HG03139 (cell line): Measurements from ENCODE around the gene SFXN5.
"Not testable (repeated sequence)": the region's sequence is repeated elsewhere in the genome, so short reads cannot be mapped to it uniquely, and the experiment has no call there.

Experiments used
- ATAC-seq: cut with Tn5 transposase; IDR thresholded peaks from one replicate; pipeline ENCODE4 v1.9.1; 2021; ENCODE audit not compliant: unreplicated experiment

Gene SFXN5

DNA sequence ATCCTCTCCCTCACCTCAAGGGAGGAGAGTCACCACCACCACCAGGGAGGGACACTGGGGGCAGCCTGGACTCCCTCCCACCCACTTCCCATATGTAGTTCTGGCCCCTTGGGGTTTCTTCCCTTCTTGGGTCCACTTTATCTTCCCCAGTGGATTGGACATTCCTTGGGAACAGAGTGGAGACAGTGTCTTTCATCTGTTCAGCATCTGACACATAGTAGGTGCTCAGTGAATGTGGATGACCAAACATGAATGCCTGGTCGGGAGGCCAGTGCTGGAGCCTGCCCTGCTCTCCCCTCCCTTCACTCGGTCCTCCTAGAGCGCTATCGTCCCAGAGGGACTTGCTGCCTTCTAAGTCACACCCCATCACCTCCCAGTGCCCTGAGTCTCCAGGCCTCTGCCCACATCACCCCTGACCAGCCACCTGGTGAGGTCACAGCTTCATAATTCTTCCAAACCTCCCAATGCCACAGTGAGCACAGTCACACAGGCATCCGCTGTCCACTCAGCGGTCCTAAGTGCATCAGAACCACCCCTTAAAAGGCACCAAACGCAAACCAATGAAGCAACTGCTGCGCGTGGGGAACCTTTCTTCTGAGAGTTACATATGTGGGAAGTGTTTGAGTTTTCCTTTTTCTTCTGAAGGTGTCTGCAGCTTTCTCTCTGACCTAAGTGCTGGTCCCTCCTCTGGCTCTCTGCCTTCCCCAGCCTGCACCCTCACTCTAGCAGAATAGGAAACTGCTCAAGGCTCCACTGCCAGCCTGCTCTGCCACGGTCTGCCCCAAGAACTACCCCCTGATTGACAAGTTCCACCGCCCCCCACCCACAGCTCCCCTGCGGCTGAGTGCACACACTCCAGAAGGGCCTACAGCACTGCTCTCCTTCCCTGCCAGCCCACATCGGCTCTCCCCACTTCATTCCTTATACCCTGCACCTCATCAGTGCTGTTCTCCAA lies 7.2 kb upstream of the SFXN5 start:
- no peak for ATAC-seq

- ATAC-seq = no peak
These were observed 5.9 kb upstream of the SFXN5 start for GRCh38 chr2:73077424-73077795.

DNA sequence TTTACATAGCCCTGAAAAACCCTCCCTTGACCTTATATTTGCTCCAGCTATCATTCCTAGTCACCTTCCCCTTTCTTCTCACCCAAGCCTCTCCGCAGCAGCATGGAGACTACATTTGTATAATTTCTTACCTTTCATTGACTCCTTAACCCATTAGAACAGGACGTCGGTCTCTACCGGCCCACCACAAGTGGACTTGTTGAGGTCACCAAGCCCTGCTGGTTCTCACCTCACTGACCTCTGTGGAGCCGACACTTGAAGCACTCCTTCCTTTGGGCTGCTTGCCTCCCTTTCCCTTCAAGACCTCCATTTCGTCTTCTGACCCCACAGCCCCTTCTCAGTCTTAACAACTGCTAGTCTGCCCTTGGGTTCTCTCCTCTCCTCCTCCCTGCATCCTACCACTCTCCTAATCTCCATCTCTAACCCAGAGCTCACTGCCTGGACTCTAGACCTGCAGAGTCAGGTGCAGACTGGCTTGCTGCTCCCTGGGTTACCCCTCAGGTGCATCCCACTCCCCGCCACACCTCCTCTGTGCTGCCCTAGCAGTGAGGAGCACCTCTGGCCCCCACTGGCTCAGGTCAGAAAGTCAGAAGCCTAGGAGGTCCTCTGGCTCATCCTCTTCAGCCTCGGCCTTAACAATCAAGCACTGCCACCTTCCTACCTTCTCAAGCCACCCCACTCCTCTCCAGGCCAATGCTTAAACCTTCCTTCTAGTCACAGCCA lies 5.3 kb upstream of the SFXN5 start:
- ATAC-seq = no peak

DNA sequence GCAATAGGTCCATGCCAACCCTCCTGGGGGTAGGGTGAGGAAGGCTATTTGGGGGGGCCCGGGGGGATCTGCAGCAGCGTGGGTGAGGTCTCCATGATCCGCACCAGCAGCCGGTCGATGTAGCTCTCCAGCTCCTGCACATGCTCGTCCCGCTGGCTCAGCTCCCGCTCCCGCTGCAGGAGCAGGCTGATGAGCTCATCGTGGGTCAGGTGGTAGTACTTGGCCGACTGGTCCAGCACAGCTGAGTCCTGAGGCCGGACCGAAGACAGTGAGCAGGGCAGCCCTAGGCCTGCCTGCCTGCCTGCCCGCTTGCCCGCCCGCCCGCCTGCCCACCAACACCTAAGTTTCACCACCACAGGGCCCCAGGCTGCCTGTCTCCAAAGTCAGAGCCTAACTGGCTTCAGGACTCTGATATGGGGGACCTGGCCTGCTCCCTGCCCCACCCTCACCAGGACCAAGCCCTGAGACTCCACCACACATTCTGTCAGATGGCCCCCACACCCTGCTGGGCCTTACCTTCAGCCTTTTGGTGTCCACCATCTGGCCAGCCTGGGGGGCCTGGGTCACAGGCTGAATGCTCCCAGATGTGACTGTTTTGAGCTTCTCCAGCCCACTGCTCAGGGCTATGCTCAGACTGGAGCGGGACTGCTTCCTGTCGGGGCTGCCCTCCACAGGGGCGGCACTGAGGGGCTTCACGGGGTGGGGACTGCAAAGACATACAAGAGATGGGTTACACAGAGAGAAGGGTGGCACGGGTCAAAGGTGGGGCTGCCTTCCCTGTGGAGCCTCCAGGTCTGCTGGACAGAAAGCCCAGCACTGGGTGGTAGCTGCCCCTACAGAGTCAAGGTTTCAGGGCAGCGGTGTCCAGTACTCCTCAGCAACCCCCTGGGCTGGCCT lies 4.2 kb upstream of the SFXN5 start:
- no peak for ATAC-seq

DNA sequence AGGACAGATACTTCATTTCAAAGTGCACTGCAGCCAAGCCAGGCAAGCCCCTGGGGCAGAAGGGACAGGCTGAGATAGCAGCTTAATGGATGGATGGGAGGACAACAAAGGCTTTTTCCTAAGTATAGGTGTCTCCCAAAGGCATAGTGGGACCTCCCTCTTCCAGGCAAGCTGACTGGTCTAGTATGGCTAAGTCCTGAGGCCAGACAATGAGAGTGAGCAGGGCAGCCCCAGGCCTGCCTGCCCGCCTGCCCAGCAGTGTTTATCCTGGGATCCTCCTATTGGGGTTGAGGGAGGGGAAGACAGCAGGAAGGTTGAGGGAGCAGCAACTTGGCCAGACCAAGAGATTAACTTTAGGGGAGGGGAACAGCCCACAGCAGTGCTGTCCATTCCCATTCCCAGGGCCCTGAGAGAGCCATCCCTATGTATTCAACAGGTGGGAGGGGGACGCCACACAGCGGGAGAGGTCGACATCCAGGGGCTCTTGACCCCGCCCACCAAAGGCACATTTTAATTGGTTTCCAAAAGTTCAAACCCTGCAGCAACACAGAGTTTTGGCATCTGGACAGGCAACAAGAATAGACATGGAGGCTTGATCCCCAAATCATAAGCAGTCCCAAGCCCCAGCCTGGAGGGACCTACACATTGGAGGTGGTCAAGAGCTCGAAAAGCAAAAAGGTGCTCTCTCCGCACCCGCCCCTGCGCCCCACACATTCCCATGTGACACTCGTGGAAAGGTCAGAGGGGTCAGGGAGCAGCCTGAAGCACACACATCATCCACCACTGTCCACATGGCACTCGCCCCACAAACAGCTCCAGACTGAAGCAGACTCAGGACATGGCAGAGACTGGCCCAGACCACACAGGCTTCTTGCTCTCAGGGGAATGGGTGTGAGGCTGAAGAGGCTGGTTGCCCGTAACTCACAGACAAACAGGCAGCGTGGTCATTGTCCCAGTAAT lies 2.9 kb upstream of the SFXN5 start:
- ATAC-seq = no peak

DNA sequence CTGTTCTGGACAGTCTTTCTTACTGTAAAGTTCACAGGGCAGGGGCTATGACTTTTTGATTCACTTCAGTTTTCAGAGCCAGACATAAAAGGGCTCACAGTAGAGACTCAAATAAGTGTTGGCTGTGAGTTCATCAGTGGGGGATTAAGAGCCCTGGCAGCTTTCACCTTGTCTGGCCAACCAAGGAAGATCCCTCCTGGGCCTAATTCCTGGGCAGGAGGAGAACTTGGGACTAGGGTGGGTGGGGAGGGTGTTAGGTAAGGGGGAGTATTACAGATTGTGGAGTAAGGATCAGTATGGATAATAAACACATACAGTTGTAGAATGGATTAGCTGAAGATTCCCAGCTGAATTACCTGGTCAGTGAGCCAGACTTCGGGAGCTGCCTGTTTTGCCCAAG lies 904 bp upstream of the SFXN5 start:
- no peak for ATAC-seq

DNA sequence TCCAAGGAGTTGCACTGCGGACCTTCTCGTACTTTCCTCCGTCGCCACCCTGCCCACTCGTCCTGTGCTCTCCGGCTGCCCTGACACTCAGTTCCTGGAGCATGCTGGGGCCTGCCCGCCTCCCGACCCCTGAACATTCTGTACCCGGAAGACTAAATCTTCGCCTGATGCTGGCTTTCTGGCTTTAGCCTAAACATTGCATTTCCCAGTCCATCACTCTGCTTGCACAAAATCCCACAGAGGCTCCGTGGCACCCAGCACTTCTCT lies 550 bp upstream of the SFXN5 start:
- no peak for ATAC-seq

- ATAC-seq = peak; percentile 18
These were observed 711 bp downstream of the SFXN5 start for GRCh38 chr2:73070643-73071359.

DNA sequence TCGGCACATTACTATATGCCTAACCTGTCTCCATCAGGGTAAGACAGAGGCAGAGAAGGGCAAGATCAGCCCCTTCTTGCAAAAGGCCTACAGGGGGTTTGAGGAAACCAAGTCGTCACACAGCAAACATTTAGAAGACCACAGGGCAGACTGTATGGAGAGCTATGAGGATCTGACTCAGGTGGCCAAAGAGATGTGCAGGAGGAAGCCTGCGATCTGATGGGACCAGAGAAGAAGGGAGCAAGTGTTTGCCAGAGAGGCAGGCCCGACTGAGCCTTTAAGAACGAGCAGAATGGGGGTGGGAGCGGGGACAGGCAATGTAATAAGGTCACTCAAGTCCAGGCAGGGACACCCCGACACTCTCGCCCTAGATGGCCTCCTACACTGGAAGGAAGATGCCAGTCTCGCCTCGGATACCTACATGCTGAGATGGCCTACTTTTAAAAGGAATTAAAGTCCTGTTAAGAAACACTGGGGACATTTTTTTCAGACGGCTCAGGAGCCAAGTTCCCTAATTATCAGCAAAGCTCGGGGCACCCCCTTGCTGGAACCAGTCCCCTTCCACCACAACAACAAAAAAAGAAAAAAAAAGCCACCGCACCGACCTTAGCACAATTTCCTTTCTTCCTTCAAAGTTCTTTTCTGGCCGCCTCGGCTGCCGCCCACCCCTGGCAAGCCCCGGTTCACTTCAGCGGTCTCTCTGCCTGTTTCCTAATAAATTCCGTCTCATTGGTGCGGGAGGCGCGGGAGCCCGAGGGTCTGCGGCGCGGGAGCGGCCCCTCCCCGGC lies 1.5 kb downstream of the SFXN5 start:
- ATAC-seq = no peak

GRCh38 chr2:73069041-73069854 lies 2.3 kb downstream of the SFXN5 start:
- no peak for ATAC-seq

- no peak for ATAC-seq
These were observed 3.4 kb downstream of the SFXN5 start for GRCh38 chr2:73068147-73068546.

DNA sequence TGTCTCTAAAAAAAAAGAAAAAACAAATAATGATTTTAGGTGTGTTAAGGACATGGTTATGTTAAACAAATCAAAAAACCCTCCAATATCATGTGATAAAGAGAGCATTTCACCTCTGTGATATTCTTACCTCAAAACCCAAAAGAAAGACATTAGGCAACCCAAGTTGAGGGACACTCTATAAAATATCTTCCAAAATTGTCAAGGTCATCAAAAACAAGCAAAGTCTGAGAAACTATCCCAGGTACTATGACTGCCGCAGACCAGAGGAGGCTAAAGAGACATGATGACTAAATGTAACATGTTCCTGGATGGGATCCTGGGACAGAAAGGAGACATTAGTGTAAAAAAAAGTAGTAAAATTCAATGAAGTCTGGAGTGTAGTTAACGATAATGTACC lies 4.5 kb downstream of the SFXN5 start:
- ATAC-seq = no peak

GRCh38 chr2:73065070-73065469 lies 6.4 kb downstream of the SFXN5 start:
- ATAC-seq = not testable (repeated sequence)

GRCh38 chr2:73063909-73064875 lies 7.3 kb downstream of the SFXN5 start:
- ATAC-seq = no peak

DNA sequence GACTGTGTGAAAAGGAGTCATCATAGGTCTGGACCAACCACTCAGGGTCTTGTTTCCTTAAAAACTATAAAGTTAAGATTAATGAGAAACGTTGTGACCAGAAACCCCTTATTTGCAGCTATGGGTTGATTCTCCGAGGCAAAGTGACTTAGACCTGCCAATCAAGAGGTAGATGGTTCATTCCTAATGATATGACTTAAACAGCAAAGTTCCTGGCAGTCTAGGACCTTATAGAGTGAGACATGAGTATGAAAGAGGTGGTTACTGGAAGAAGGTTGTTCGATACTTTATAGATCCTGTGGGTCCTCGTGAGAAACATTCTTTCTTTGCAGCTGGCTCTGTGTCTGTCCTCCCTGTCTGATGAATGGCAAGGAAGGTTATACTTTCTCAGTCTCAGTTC lies 8.0 kb downstream of the SFXN5 start:
- no peak for ATAC-seq

GRCh38 chr2:73059106-73059505 lies 12.4 kb downstream of the SFXN5 start:
- no peak for ATAC-seq

DNA sequence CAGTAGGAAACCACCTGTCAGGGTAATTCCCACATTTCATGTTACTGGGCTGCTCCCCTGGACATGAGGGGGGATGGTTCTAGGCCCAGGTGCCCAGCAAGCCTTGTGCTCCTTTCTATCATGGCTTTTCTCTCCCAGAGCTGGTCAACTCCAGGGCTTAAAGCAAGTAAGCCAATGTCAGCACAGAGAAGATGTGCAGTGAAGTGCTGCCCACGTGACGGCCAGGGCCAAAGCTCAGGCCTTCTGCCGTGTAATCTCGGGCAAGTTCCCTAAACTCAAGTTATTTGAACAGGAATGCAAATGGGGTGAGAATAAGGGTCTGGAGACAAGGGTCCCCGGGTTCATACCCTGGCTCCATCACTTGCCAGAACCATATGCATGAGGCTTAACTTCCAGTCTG lies 16.5 kb downstream of the SFXN5 start:
- no peak for ATAC-seq
